ENCODE data around the gene SPEM2. TPM values are rescaled to one million over a fixed set of nuclear protein-coding genes. Genes with fewer than 3 reads are reported as not detected.

SPEM2 gene
- total RNA-seq, 2 experiments from 2014 or later, result not detected

DNA sequence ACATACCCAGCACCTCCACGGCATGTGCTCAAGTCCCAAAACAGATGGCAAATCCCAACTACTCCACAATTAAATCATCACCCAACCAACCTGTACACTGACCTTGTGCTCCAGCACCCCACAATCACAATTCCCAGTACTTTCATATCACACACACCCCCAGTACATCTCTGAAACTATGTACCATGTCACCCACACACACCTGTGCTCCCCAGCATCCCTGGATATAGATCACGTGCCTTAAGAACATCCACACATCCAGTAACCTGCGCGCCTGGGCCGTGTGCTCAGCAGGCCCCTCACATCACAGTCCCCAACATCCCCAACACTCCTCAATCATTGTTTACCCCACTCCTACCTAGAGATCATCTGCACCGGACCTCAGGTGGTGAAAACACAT lies 15.7 kb upstream of the SPEM2 start:
- no peaks in the 10 kb centered on the region for H3K9me3 Mint-ChIP-seq
- no peak for ATAC-seq (ENCODE audit: poor library complexity)
- POLR2A ChIA-PET, result no interaction called here

DNA sequence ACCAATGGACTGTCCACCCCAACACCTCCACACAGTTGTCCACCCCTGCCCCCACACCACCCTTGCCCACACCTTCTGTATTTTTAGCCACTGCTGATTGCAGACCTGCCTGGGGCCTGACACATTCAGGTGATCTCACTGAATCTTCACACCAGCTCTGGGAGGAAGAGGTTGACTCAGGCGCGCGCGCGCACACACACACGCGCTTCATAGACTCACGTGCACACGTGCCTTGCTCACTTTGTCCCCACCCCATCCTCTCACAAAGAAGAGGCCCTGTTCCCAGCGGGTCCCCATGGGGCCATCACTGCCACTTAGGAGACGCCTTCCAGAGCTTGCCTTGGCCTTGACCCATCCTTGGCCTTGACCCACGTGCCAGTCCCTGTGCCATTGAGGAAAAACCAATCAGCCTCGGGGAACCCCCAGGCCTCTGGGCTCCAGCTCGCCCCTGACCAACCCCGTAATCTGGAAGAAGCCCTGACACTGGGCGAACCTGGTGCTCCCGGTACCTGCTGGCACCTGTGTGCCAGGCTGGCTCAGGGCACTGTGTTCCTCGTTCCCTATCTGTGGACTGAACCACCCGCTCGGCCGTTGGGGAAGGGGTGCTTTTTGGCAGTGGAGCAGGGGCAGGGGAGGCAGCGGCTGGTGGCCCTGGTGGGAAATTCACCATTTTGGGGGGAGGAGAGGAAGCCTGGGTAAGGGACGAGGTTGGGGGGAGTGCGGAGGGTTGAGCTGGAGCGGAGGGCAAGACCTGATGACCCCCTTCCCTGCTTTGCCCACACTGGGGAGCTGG lies 14.6 kb upstream of the SPEM2 start:
- Histone ChIP-seq H3K4me3 (ENCODE audit: low read length) (no peak overlapping the region), H3K4me1 (ENCODE audit: insufficient read depth, low read length) (peaks cover 17% of the 10 kb centered on the region), H3K9me3 (ENCODE audit: control insufficient read depth in 1 of 2, insufficient read depth in 1 of 2, low read length in 2 of 2) (no peaks in the 10 kb centered on the region), H3K36me3 (ENCODE audit: insufficient read depth, low read length) (no peaks in the 10 kb centered on the region), H3K27me3 (ENCODE audit: control insufficient read depth in 1 of 2, insufficient read depth in 2 of 2, low read length in 2 of 2) (peaks cover 0 to under 1% of the 10 kb centered on the region in 2 experiments), H3K27ac (ENCODE audit: low read depth in 1 of 2, low read length in 2 of 2) (no peak overlapping the region)
- H3K27ac Mint-ChIP-seq, result no peak overlapping the region
- ChIA-PET POLR2A (no interaction called here), CTCF (no interaction called here)
- intact Hi-C loops (cut with DNase I, micrococcal nuclease), result no loop called here
- H3K27me3 Mint-ChIP-seq, result no peaks in the 10 kb centered on the region
- ATAC-seq (ENCODE audit: poor library complexity) (no peak), DNase-seq (peak in 1 of 14 experiments; percentile 7)
- no peaks in the 10 kb centered on the region for H3K36me3 Mint-ChIP-seq (ENCODE audit: low read depth)
- no peak overlapping the region for H3K4me3 Mint-ChIP-seq
- TF ChIP-seq, protein P1, sequence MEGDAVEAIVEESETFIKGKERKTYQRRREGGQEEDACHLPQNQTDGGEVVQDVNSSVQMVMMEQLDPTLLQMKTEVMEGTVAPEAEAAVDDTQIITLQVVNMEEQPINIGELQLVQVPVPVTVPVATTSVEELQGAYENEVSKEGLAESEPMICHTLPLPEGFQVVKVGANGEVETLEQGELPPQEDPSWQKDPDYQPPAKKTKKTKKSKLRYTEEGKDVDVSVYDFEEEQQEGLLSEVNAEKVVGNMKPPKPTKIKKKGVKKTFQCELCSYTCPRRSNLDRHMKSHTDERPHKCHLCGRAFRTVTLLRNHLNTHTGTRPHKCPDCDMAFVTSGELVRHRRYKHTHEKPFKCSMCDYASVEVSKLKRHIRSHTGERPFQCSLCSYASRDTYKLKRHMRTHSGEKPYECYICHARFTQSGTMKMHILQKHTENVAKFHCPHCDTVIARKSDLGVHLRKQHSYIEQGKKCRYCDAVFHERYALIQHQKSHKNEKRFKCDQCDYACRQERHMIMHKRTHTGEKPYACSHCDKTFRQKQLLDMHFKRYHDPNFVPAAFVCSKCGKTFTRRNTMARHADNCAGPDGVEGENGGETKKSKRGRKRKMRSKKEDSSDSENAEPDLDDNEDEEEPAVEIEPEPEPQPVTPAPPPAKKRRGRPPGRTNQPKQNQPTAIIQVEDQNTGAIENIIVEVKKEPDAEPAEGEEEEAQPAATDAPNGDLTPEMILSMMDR (IDR thresholded peaks at IDR 0.05), result no peak
- peaks cover 7% of the 10 kb centered on the region for H3K4me1 Mint-ChIP-seq (ENCODE audit: low read depth)
- H3K9me3 Mint-ChIP-seq, result no peaks in the 10 kb centered on the region

More for the DNA sequence above, 15.7 kb upstream of the SPEM2 start:
- Mint-ChIP-seq H3K27me3 (no peaks in the 10 kb centered on the region), H3K4me3 (no peak overlapping the region), H3K36me3 (ENCODE audit: low read depth) (no peaks in the 10 kb centered on the region), H3K27ac (no peak overlapping the region), H3K4me1 (ENCODE audit: low read depth) (peaks cover 9% of the 10 kb centered on the region)
- H3K27me3 ChIP-seq (ENCODE audit: control insufficient read depth in 1 of 2, insufficient read depth in 2 of 2, low read length in 2 of 2), result peaks cover 0 to 5% of the 10 kb centered on the region in 2 experiments
- TF ChIP-seq, protein P1 (IDR thresholded peaks at IDR 0.05), result no peak
- H3K9me3 ChIP-seq (ENCODE audit: control insufficient read depth in 1 of 2, insufficient read depth in 1 of 2, low read length in 2 of 2), result no peaks in the 10 kb centered on the region
- DNase-seq, result no peak
- intact Hi-C loops (cut with DNase I, micrococcal nuclease), result loop anchor here in 1 of 2 experiments (10.0 kb wide), 1 partner anchor 55 kb away; the partner anchor contains the start of genes KCTD11 and TMEM95
- CTCF ChIA-PET, result no interaction called here
- H3K36me3 ChIP-seq (ENCODE audit: insufficient read depth, low read length), result no peaks in the 10 kb centered on the region
- no peak overlapping the region for H3K27ac ChIP-seq (ENCODE audit: low read depth in 1 of 2, low read length in 2 of 2)
- peaks cover 27% of the 10 kb centered on the region for H3K4me1 ChIP-seq (ENCODE audit: insufficient read depth, low read length)
- no peak overlapping the region for H3K4me3 ChIP-seq (ENCODE audit: low read length)

DNA sequence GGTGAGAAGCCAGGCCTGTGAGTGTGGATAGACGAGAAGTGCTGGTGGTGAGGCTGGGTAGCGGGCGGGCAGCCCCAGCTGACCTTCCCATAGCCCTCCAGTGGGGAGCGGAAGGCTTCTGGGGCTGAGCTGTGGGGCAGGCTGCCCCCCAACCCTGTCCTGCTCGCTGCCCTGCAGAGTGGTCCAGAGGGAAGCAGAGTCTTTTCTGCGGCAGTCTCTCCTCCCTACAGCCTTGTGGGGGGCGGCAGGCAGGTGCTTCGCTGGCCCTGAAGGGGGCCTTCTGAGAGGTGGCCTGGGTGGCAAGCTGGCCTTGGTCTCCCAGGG lies 14.0 kb upstream of the SPEM2 start:
- no peak overlapping the region for H3K27ac Mint-ChIP-seq

More for the DNA sequence above, 14.0 kb upstream of the SPEM2 start:
- DNase-seq (no peak), ATAC-seq (ENCODE audit: poor library complexity) (no peak)
- POLR2A ChIA-PET, result no interaction called here
- Histone ChIP-seq H3K36me3 (ENCODE audit: insufficient read depth, low read length) (no peaks in the 10 kb centered on the region), H3K4me1 (ENCODE audit: insufficient read depth, low read length) (peaks cover 12% of the 10 kb centered on the region), H3K9me3 (ENCODE audit: control insufficient read depth in 1 of 2, insufficient read depth in 1 of 2, low read length in 2 of 2) (no peaks in the 10 kb centered on the region), H3K4me3 (ENCODE audit: low read length) (no peak overlapping the region), H3K27me3 (ENCODE audit: control insufficient read depth in 1 of 2, insufficient read depth in 2 of 2, low read length in 2 of 2) (no peaks in the 10 kb centered on the region), H3K27ac (ENCODE audit: low read depth in 1 of 2, low read length in 2 of 2) (no peak overlapping the region)
- Mint-ChIP-seq H3K36me3 (ENCODE audit: low read depth) (no peaks in the 10 kb centered on the region), H3K4me1 (ENCODE audit: low read depth) (peaks cover 4% of the 10 kb centered on the region), H3K4me3 (no peak overlapping the region), H3K9me3 (no peaks in the 10 kb centered on the region), H3K27me3 (no peaks in the 10 kb centered on the region)
- TF ChIP-seq, protein P1 (IDR thresholded peaks at IDR 0.05), result no peak
- CTCF ChIA-PET, result no interaction called here
- intact Hi-C loops (cut with DNase I, micrococcal nuclease), result no loop called here
